HepG2 (cell line): Measurements from ENCODE around the gene KIF3A. TPM values are rescaled to one million over a fixed set of nuclear protein-coding genes. Genes with fewer than 3 reads are reported as not detected.
A peak's percentile ranks its signal among the peaks of the same experiment; 100 is the strongest.

ENCODE experiments used
- ARNT2 ChIP-seq: sonication (generic); formaldehyde crosslinking; IDR thresholded peaks from 2 replicates; pipeline ENCODE4 v1.8.0; 2022; ENCODE audit warnings: mild to moderate bottlenecking, low read depth, missing genetic modification reagents, moderate library complexity
- ARNTL ChIP-seq: sonication (generic); formaldehyde crosslinking; IDR thresholded peaks from 2 replicates; pipeline ENCODE4 v1.4.0; 2020; ENCODE audit warnings: mild to moderate bottlenecking, missing genetic modification reagents
- BHLHE40 ChIP-seq: IDR thresholded peaks from 2 replicates; pipeline ENCODE4 v1.6.1; 2011; ENCODE audit warnings: low read length, improper control_type of control experiment
- CENPBD1 ChIP-seq: sonication (generic); formaldehyde crosslinking; IDR thresholded peaks from 2 replicates; pipeline ENCODE4 v1.8.0; 2022; ENCODE audit warnings: missing genetic modification reagents, low read depth, mild to moderate bottlenecking, borderline replicate concordance
- CERS6 ChIP-seq: sonication (generic); formaldehyde crosslinking; IDR thresholded peaks from 2 replicates; pipeline ENCODE4 v1.5.0; 2020; ENCODE audit warnings: missing genetic modification reagents
- CSRNP1 ChIP-seq: sonication (generic); formaldehyde crosslinking; IDR thresholded peaks from 2 replicates; pipeline ENCODE4 v1.8.1; 2023; ENCODE audit warnings: mild to moderate bottlenecking, missing genetic modification reagents
- FOXA1 ChIP-seq, 2 experiments: fragments of 450-650 bp in 1 of 2; sonication (generic) in 1 of 2; formaldehyde crosslinking in 1 of 2; IDR thresholded peaks; 2 replicates each; pipeline versions ENCODE4 v1.4.0 to v1.6.1; 2016 to 2020; ENCODE audit warnings: missing genetic modification reagents in 1 of 2
- GATAD2A ChIP-seq: IDR thresholded peaks from 2 replicates; pipeline ENCODE4 v1.6.1; 2016
- MTERF4 ChIP-seq: sonication (generic); formaldehyde crosslinking; IDR thresholded peaks from 2 replicates; pipeline ENCODE4 v1.8.0; 2023; ENCODE audit warnings: mild to moderate bottlenecking, missing genetic modification reagents
- PHF5A ChIP-seq: IDR thresholded peaks from one replicate; pipeline ENCODE4 v1.6.1; 2018; ENCODE audit warnings: low read depth, missing genetic modification reagents; ENCODE audit not compliant: unreplicated experiment
- SAFB2 ChIP-seq: sonication (generic); formaldehyde crosslinking; IDR thresholded peaks from 2 replicates; pipeline ENCODE4 v1.5.1; 2020; ENCODE audit warnings: missing genetic modification reagents, low read depth, mild to moderate bottlenecking, borderline replicate concordance
- SALL1 ChIP-seq: sonication (generic); formaldehyde crosslinking; IDR thresholded peaks from 2 replicates; pipeline ENCODE4 v1.8.0; 2022; ENCODE audit warnings: mild to moderate bottlenecking, missing genetic modification reagents
- TSC22D2 ChIP-seq: sonication (generic); formaldehyde crosslinking; IDR thresholded peaks from 2 replicates; pipeline ENCODE4 v1.5.1; 2020; ENCODE audit warnings: missing genetic modification reagents, mild to moderate bottlenecking, borderline replicate concordance
- ZNF17 ChIP-seq: sonication (generic); formaldehyde crosslinking; IDR thresholded peaks from 2 replicates; pipeline ENCODE4 v1.5.0; 2020; ENCODE audit warnings: mild to moderate bottlenecking, missing genetic modification reagents
- ZNF18 ChIP-seq: sonication (generic); formaldehyde crosslinking; IDR thresholded peaks from 2 replicates; pipeline ENCODE4 v1.8.0; 2022; ENCODE audit warnings: mild to moderate bottlenecking, missing genetic modification reagents; ENCODE audit not compliant: insufficient replicate concordance
- ZNF660 ChIP-seq: sonication (generic); formaldehyde crosslinking; IDR thresholded peaks from 2 replicates; pipeline ENCODE4 v1.5.1; 2020; ENCODE audit warnings: mild to moderate bottlenecking, low read depth, missing genetic modification reagents, borderline replicate concordance
- ZNF83 ChIP-seq: sonication (generic); formaldehyde crosslinking; IDR thresholded peaks from 2 replicates; pipeline ENCODE4 v1.4.0; 2020; ENCODE audit warnings: missing genetic modification reagents, mild to moderate bottlenecking, borderline replicate concordance
- ZXDC ChIP-seq: sonication (generic); formaldehyde crosslinking; IDR thresholded peaks from 2 replicates; pipeline ENCODE4 v1.5.0; 2020; ENCODE audit warnings: mild to moderate bottlenecking, missing genetic modification reagents
- polyA plus RNA-seq, 8 experiments: library from polyadenylated mRNA; depleted of rRNA in 3 of 8; stranded (reverse) in 7 of 8; unstranded in 1 of 8; fragments of >200 nt; fragmentation: Illumina TruSeq in 4 of 8; extraction: Trizol in 4 of 8; gene quantifications; 2 replicates each; pipeline versions ENCODE4 v1.2.1 to v1.2.3, GENCODE V29; 2011 to 2016; ENCODE audit warnings: low read depth in 4 of 8, missing spikeins in 1 of 8, mixed read lengths in 1 of 8; ENCODE audit not compliant: insufficient read depth in 1 of 8
- total RNA-seq, 5 experiments: library from RNA; depleted of rRNA; stranded (reverse); fragments of >200 nt; fragmentation: Illumina TruSeq; extraction: Trizol; gene quantifications; 2 replicates each; pipeline ENCODE4 v1.2.3, GENCODE V29; 2016; ENCODE audit warnings: low read depth in 1 of 5

KIF3A gene
- total and polyA plus RNA-seq, 2 of the 13 experiments (the other 11 are each of a cell fraction or from before 2014, with no cell fraction given), result 2.3 to 8.4 TPM

GRCh38 chr5:132661231-132662003 lies 75.9 kb downstream of the KIF3A start (continued):
- TF ChIP-seq CSRNP1 (CRISPR knock-in tag), result no peak
- no peak for TF ChIP-seq ZNF17 (CRISPR knock-in tag)
- TF ChIP-seq ZNF660 (CRISPR knock-in tag), result no peak
- no peak for TF ChIP-seq PHF5A (CRISPR knock-in tag)
- TF ChIP-seq ARNTL (CRISPR knock-in tag), result no peak
- no peak for TF ChIP-seq SAFB2
- TF ChIP-seq ZXDC (CRISPR knock-in tag), result no peak
- no peak for TF ChIP-seq ZNF18 (CRISPR knock-in tag)
- no peak for TF ChIP-seq GATAD2A
- no peak for TF ChIP-seq BHLHE40
- no peak for TF ChIP-seq CENPBD1
- 0 out of 2 replicates have a peak, but pooled peaks have one; percentile 25 for TF ChIP-seq ARNT2 (CRISPR knock-in tag)
- no peak for TF ChIP-seq CERS6 (CRISPR knock-in tag)
- no peak for TF ChIP-seq ZNF83
- TF ChIP-seq SALL1 (CRISPR knock-in tag), result peak; percentile 5; the same call in 1 of the 2 replicates
- TF ChIP-seq TSC22D2, result no peak
- TF ChIP-seq MTERF4 (CRISPR knock-in tag), result no peak
- TF ChIP-seq FOXA1 (IDR thresholded peaks at IDR 0.05), result no peak
- no peak for TF ChIP-seq FOXA1 (CRISPR knock-in tag; IDR thresholded peaks at IDR 0.05)
